HUES64 (cell line): ENCODE data around the gene SBF2.

ENCODE experiments used
- H3K27ac ChIP-seq: 2 replicates; pipeline ENCODE4 v1.7.0; 2013; ENCODE audit warnings: low read depth, low read length, inconsistent platforms
- H3K27me3 ChIP-seq: 2 replicates; pipeline ENCODE4 v1.6.1; 2013; ENCODE audit warnings: mild to moderate bottlenecking, low read length; ENCODE audit not compliant: insufficient read depth
- H3K36me3 ChIP-seq: 2 replicates; pipeline ENCODE4 v1.6.1; 2013; ENCODE audit warnings: mild to moderate bottlenecking, low read length; ENCODE audit not compliant: insufficient read depth
- H3K4me1 ChIP-seq: 2 replicates; pipeline ENCODE4 v1.6.1; 2013; ENCODE audit warnings: mild to moderate bottlenecking, low read length, moderate library complexity; ENCODE audit not compliant: insufficient read depth
- H3K4me3 ChIP-seq: 2 replicates; pipeline ENCODE4 v1.5.1; 2013; ENCODE audit warnings: mild to moderate bottlenecking, low read length, moderate library complexity
- H3K9ac ChIP-seq: 2 replicates; pipeline ENCODE4 v1.6.1; 2013; ENCODE audit warnings: mild to moderate bottlenecking, low read depth, low read length
- H3K9me3 ChIP-seq: 2 replicates; pipeline ENCODE4 v1.6.1; 2013; ENCODE audit warnings: low read depth, low read length; ENCODE audit not compliant: insufficient read depth
- WGBS: fragments of 150-250, 120-280 bp; methylation state at CpG from one replicate; pipeline ENCODE4 v1.1.7; 2013; ENCODE audit warnings: missing lambda C conversion rate; 5-methylcytosine and 5-hydroxymethylcytosine counted together

The SBF2 gene

DNA sequence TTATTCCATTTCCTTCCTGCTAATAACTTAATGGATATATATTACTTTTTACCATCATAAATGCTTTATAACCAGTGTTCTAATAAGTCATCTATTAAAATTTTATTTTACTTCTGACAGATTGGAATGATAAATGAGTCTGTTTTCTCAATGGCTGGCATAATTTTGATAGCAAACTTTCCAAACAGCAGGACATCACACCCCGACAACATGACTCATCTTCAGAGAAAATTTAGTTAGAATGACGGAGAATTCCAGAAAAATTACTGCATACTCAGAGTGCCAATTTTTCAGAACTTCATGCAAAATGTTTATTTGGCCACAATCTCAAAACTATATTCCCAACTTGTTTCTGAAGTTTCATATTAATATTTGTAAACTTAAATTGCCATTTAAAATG is 455.8 kb downstream of the SBF2 start:
- Histone ChIP-seq H3K9ac (no peak overlapping the region), H3K27ac (no peak overlapping the region), H3K9me3 (no peaks in the 10 kb centered on the region), H3K36me3 (0 out of 2 replicates have a peak, but pooled peaks cover 5% of the 10 kb centered on the region), H3K4me3 (no peak overlapping the region), H3K27me3 (no peaks in the 10 kb centered on the region), H3K4me1 (peaks cover 15% of the 10 kb centered on the region)
- 90% methylated on average over 2 of the region's 2 CpGs for WGBS

- peaks cover 11% of the 10 kb centered on the region for H3K4me1 ChIP-seq
- no peaks in the 10 kb centered on the region; the same call in 1 of the 2 replicates for H3K36me3 ChIP-seq
- no peak overlapping the region for H3K4me3 ChIP-seq
- WGBS: 94% methylated on average over 3 of the region's 3 CpGs
- H3K9ac ChIP-seq: no peak overlapping the region
- H3K9me3 ChIP-seq: no peaks in the 10 kb centered on the region
- no peaks in the 10 kb centered on the region for H3K27me3 ChIP-seq
- no peak overlapping the region for H3K27ac ChIP-seq
These were observed 459.7 kb downstream of the SBF2 start for GRCh38 chr11:9834291-9834690.

DNA sequence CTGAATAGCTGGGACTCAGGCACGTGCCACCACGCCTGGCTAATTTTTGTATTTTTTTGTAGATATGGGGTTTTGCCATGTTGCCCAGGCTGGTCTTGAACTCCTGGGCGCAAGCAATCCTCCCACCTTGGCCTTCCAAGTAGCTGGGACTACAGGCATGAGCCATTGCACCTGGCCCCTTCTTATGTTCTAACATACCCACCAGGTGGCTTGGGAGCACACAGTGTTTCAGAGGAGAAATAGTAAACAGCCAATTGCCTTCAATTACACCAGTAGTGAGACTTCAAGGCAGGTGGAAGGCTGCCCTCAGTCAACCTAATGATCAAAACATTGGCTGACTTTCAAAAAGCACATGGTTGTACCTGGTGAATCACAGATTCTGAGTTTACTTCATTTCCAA is 462.9 kb downstream of the SBF2 start:
- Histone ChIP-seq H3K4me3 (no peak overlapping the region), H3K9ac (no peak overlapping the region), H3K27ac (no peak overlapping the region), H3K4me1 (no peaks in the 10 kb centered on the region), H3K9me3 (no peaks in the 10 kb centered on the region), H3K27me3 (no peaks in the 10 kb centered on the region), H3K36me3 (no peaks in the 10 kb centered on the region; the same call in 1 of the 2 replicates)
- WGBS: 97% methylated on average over 3 of the region's 3 CpGs

GRCh38 chr11:9827708-9828107 is 466.3 kb downstream of the SBF2 start:
- H3K9ac ChIP-seq: no peak overlapping the region
- H3K27ac ChIP-seq: no peak overlapping the region
- 0 out of 2 replicates have a peak, but pooled peaks cover 3% of the 10 kb centered on the region for H3K4me1 ChIP-seq
- no peak overlapping the region for H3K4me3 ChIP-seq
- WGBS: 94% methylated on average over 1 of the region's 1 CpG
- H3K27me3 ChIP-seq: no peaks in the 10 kb centered on the region
- H3K9me3 ChIP-seq: no peaks in the 10 kb centered on the region
- no peaks in the 10 kb centered on the region; the same call in 1 of the 2 replicates for H3K36me3 ChIP-seq

DNA sequence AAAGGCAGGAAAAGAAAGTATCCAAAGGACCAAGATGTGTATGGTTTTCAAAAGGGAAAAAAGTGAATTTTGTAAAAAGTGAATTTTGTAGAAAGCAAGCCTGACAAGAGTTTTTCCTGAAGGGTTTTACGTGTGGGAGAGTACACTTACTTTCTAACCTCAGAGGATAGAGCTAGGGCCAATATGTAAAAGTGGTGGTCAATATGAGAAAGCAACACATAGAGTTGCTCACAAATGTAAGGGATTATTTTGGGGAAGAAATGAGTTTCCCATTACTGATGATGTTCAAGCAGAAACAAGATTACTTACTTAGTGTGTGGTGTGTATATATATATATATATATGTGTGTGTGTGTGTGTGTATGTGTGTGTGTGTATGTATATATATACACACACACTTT is 467.6 kb downstream of the SBF2 start:
- no peaks in the 10 kb centered on the region for H3K9me3 ChIP-seq
- peaks cover 9% of the 10 kb centered on the region for H3K4me1 ChIP-seq
- H3K27ac ChIP-seq: no peak overlapping the region
- H3K4me3 ChIP-seq: no peak overlapping the region
- WGBS: 94% methylated on average over 1 of the region's 1 CpG
- no peaks in the 10 kb centered on the region for H3K27me3 ChIP-seq
- H3K36me3 ChIP-seq: no peaks in the 10 kb centered on the region
- no peak overlapping the region for H3K9ac ChIP-seq

DNA sequence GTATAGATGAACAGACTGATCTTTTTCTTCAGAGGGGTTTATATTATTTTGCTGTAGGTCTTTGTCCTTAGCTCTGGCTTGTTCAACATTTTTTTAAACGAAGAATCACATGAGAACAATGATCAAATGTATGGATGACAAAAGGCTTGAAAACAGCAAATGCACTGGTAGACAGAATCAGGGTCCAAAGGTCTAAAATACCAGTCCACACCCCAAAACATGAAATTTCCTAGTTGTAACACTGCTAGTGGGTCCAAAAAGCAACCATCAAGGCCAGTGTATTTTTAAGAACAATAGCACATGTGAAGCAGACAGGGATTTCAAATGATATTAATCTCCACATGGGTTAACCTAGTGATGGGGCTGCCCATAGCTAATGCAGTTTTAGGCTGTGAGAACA is 468.1 kb downstream of the SBF2 start:
- H3K27ac ChIP-seq: no peak overlapping the region
- peaks cover 14% of the 10 kb centered on the region for H3K4me1 ChIP-seq
- H3K36me3 ChIP-seq: no peaks in the 10 kb centered on the region
- no peak overlapping the region for H3K4me3 ChIP-seq
- WGBS: 96% methylated on average over 1 of the region's 1 CpG
- H3K27me3 ChIP-seq: no peaks in the 10 kb centered on the region
- no peaks in the 10 kb centered on the region for H3K9me3 ChIP-seq
- H3K9ac ChIP-seq: no peak overlapping the region

DNA sequence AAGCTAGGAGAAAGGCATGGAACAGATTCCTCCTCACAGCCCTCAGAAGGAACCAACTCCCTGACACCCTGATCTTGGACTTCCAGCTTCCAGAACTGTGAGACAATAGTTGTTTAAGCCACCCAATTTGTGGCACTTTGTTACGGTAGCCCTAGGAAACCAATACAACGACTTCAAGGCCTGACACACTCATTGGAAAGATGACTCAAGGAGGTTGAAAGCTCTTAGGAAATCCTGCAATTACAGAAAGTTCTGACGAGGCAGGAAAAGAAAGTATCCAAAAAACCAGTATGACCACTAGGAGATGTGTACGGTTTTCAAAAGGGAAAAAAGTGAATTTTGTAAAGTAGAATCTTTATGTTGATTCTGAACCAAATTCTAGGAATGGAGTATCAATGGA is 468.7 kb downstream of the SBF2 start:
- Histone ChIP-seq H3K36me3 (no peaks in the 10 kb centered on the region), H3K4me3 (no peak overlapping the region), H3K4me1 (peaks cover 20% of the 10 kb centered on the region), H3K9me3 (no peaks in the 10 kb centered on the region), H3K27me3 (no peaks in the 10 kb centered on the region), H3K9ac (no peak overlapping the region), H3K27ac (no peak overlapping the region)
- 93% methylated on average over 4 of the region's 4 CpGs for WGBS

DNA sequence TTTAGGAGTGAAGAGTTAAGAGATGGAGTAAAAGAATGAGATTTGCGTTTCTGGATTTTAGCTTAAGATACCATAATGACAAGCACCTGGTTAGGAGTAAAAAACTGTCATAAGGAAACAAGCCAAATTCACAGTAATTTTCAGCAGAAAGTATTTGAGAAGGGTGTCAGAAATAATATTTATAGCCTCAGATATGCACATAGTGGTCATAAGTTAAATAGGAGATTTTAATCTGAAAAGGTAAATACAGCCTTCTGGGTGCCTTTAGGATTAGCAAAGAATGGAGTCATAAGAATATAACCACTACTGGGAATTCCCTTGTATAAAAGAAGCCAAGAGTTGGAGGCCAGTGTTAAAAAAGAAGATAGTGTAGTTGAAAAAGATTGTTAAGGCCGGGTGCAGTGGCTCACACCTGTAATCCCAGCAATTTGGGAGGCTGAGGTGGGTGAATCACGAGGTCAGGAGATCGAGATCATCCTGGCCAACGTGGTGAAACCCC is 470.1 kb downstream of the SBF2 start:
- Histone ChIP-seq H3K9ac (no peak overlapping the region), H3K27ac (no peak overlapping the region), H3K9me3 (no peaks in the 10 kb centered on the region), H3K4me3 (no peak overlapping the region), H3K36me3 (no peaks in the 10 kb centered on the region), H3K4me1 (peaks cover 25% of the 10 kb centered on the region), H3K27me3 (no peaks in the 10 kb centered on the region)
- WGBS: 86% methylated on average over 5 of the region's 5 CpGs

- Histone ChIP-seq H3K27me3 (no peaks in the 10 kb centered on the region), H3K36me3 (no peaks in the 10 kb centered on the region), H3K4me3 (no peak overlapping the region), H3K4me1 (peaks cover 25% of the 10 kb centered on the region), H3K9me3 (no peaks in the 10 kb centered on the region), H3K9ac (no peak overlapping the region), H3K27ac (no peak overlapping the region)
- WGBS: 91% methylated on average over 2 of the region's 2 CpGs
These were observed 470.6 kb downstream of the SBF2 start for GRCh38 chr11:9823439-9823838.

DNA sequence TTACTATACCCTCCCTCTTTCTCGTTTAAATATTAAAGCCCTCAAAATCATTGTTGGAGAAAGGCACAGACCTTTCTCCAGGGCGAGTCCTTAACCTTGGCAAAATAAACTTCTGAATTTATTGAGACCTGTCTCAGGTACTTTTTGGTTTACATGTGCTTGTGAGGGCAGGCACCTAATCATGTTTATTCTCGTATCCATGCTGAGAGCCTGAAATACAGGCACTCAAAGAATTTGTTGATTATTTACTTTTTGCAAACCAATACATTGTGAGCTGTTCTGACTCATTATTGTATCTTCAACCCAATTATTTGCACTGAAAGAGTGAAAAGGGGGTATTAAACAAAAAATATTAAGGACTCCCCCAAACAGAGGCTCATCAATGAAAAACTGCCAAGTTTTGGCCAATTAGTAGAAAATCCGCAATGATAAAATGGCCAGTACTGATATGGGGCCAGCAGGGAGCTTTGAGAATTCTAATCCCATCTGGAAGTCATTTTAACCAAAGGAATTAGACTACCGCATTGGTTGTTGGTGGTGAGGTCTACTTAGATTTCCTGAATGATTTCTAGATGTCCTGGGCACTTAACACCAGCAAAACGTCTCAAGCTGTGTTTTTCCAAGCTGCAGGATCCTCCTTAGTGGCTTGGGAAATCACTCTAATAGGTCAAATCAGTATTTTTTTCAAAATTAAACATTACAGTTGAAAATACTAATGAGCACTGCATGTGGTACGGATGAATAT is 472.8 kb downstream of the SBF2 start:
- Histone ChIP-seq H3K27me3 (no peaks in the 10 kb centered on the region), H3K4me1 (peaks cover 30% of the 10 kb centered on the region), H3K9ac (no peak overlapping the region), H3K9me3 (no peaks in the 10 kb centered on the region), H3K36me3 (no peaks in the 10 kb centered on the region), H3K4me3 (no peak overlapping the region), H3K27ac (peak overlapping the region; percentile 69)
- WGBS: 58% methylated on average over 6 of the region's 7 CpGs

GRCh38 chr11:9820260-9820659 is 473.8 kb downstream of the SBF2 start:
- no peaks in the 10 kb centered on the region for H3K9me3 ChIP-seq
- H3K9ac ChIP-seq: no peak overlapping the region
- no peak overlapping the region for H3K4me3 ChIP-seq
- WGBS: 87% methylated on average over 1 of the region's 1 CpG
- peaks cover 34% of the 10 kb centered on the region for H3K4me1 ChIP-seq
- H3K27me3 ChIP-seq: no peaks in the 10 kb centered on the region
- H3K36me3 ChIP-seq: no peaks in the 10 kb centered on the region
- no peak overlapping the region for H3K27ac ChIP-seq
